HCT116 (cell line): ENCODE data around the gene BNIP1. TPM values are rescaled to one million over a fixed set of nuclear protein-coding genes. Genes with fewer than 3 reads are reported as not detected.
"Not testable (repeated sequence)": the region's sequence is repeated elsewhere in the genome, so short reads cannot be mapped to it uniquely, and the experiment has no call there.

Experiments
- ATAC-seq: fragments of 200-7000 bp; cut with Tn5 transposase; 2 replicates; pipeline ENCODE4 v1.9.1; 2020; ENCODE audit warnings: mild to moderate bottlenecking, moderate library complexity
- BruUV-seq: library from RNA; stranded (reverse); fragments of 400-500 nt; replicated peaks from 2 replicates; lab custom pipeline; 2021; lab: Mats Ljungman, UMichigan
- CTCF ChIA-PET: fragments of 300-600 bp; sonication (Branson Sonifier 250); formaldehyde crosslinking; loops from one replicate; lab custom pipeline; 2021; ENCODE audit warnings: antibody characterized with exemption; lab: Charles Lee
- POLR2A ChIA-PET: fragments of 300-600, 350-600 bp; sonication (Branson Sonifier 250); formaldehyde crosslinking; loops from one replicate; lab custom pipeline; 2021; ENCODE audit warnings: antibody characterized with exemption; lab: Charles Lee
- RAD21 ChIA-PET, 2 experiments: fragments of 300-600 bp; sonication (Branson Sonifier 250); formaldehyde crosslinking; loops; one replicate each; lab custom pipeline; 2023; ENCODE audit warnings: low total read pairs in 2 of 2; ENCODE audit not compliant: uncharacterized antibody in 2 of 2, unreplicated experiment in 2 of 2, low non-redundant PET in 1 of 2; lab: Charles Lee
- DNase-seq: peaks from one replicate; pipeline ENCODE4 v3.0.0-alpha.2; 2010; ENCODE audit warnings: low read depth, low spot score
- H2AFZ ChIP-seq: fragments of 200-600 bp; shearing (Covaris generic), sonication (generic); 2 replicates; pipeline ENCODE4 v1.6.1; 2017; ENCODE audit warnings: low read depth, mixed run types, mixed read lengths, antibody characterized with exemption, low read length; ENCODE audit not compliant: poor library complexity, severe bottlenecking
- H3K27ac ChIP-seq: 2 replicates; pipeline ENCODE4 v1.5.1; 2012; ENCODE audit warnings: low read depth, low read length
- H3K27me3 ChIP-seq: fragments of 200-600 bp; sonication (generic); 2 replicates; pipeline ENCODE4 v1.6.1; 2016; ENCODE audit warnings: mixed run types, low read length, mixed read lengths; ENCODE audit not compliant: insufficient read depth
- H3K36me3 ChIP-seq, 2 experiments: fragments of 200-500 bp in 1 of 2; fragments of 200-600 bp in 1 of 2; sonication (Bioruptor generic) in 1 of 2; sonication (generic) in 1 of 2; 2 replicates each; pipeline versions ENCODE4 v1.5.1 to v1.6.1; 2014 to 2016; ENCODE audit warnings: low read length in 2 of 2, inconsistent platforms in 1 of 2, mixed read lengths in 1 of 2, mixed run types in 1 of 2; ENCODE audit not compliant: insufficient read depth in 2 of 2, control insufficient read depth in 1 of 2
- H3K4me1 ChIP-seq, 2 experiments: fragments of 200-600 bp in 1 of 2; sonication (generic) in 1 of 2; 2 replicates each; pipeline versions ENCODE4 v1.5.1 to v1.6.1; 2012 to 2017; ENCODE audit warnings: low read length in 2 of 2, inconsistent platforms in 1 of 2, mild to moderate bottlenecking in 1 of 2, mixed read lengths in 1 of 2, mixed run types in 1 of 2, moderate library complexity in 1 of 2; ENCODE audit not compliant: insufficient read depth in 2 of 2, control insufficient read depth in 1 of 2
- H3K4me2 ChIP-seq: fragments of 200-600 bp; sonication (generic); 2 replicates; pipeline ENCODE4 v1.6.1; 2017; ENCODE audit warnings: mixed run types, low read length, mixed read lengths
- H3K4me3 ChIP-seq, 2 experiments: fragments of 200-600 bp in 1 of 2; sonication (generic) in 1 of 2; replicated peaks in 1 of 2; 2 replicates each; pipeline ENCODE4 v1.5.1; 2011 to 2016; ENCODE audit warnings: low read length in 2 of 2, control low read depth in 1 of 2, low read depth in 1 of 2, mild to moderate bottlenecking in 1 of 2, mixed read lengths in 1 of 2, mixed run types in 1 of 2
- H3K79me2 ChIP-seq: fragments of 200-600 bp; sonication (generic); 2 replicates; pipeline ENCODE4 v1.6.1; 2017; ENCODE audit warnings: mild to moderate bottlenecking, mixed run types, low read length, moderate library complexity, mixed read lengths; ENCODE audit not compliant: insufficient read depth
- H3K9ac ChIP-seq: fragments of 200-600 bp; sonication (generic); 2 replicates; pipeline ENCODE4 v1.6.1; 2016; ENCODE audit warnings: low read length, mixed read lengths
- H3K9me2 ChIP-seq: fragments of 200-600 bp; sonication (generic), shearing (Covaris generic); 2 replicates; pipeline ENCODE4 v1.6.1; 2017; ENCODE audit warnings: mixed run types, mild to moderate bottlenecking, moderate library complexity; ENCODE audit not compliant: insufficient read depth
- H3K9me3 ChIP-seq, 2 experiments: fragments of 200-500 bp in 1 of 2; fragments of 200-600 bp in 1 of 2; sonication (Bioruptor generic) in 1 of 2; sonication (generic) in 1 of 2; 2 replicates each; pipeline ENCODE4 v1.6.1; 2014 to 2017; ENCODE audit warnings: low read length in 2 of 2, mixed read lengths in 2 of 2, inconsistent platforms in 1 of 2, low read depth in 1 of 2, mild to moderate bottlenecking in 1 of 2, mixed run types in 1 of 2, moderate library complexity in 1 of 2; ENCODE audit not compliant: control insufficient read depth in 1 of 2, insufficient read depth in 1 of 2
- H4K20me1 ChIP-seq: fragments of 200-600 bp; sonication (generic), shearing (Covaris generic); 2 replicates; pipeline ENCODE4 v1.6.1; 2017; ENCODE audit warnings: mixed run types, mild to moderate bottlenecking, moderate library complexity; ENCODE audit not compliant: insufficient read depth
- ATF3 ChIP-seq: IDR thresholded peaks from 2 replicates; pipeline ENCODE4 v1.6.1; 2012
- CEBPB ChIP-seq: IDR thresholded peaks from 2 replicates; pipeline ENCODE4 v1.6.1; 2012; ENCODE audit warnings: low read depth
- EZH2 ChIP-seq: fragments of 200-600 bp; sonication (generic); IDR thresholded peaks from 2 replicates; pipeline ENCODE4 v1.6.1; 2017; ENCODE audit warnings: antibody characterized with exemption, mixed run types
- FOSL1 ChIP-seq: IDR thresholded peaks from 2 replicates; pipeline ENCODE4 v1.6.1; 2012; ENCODE audit warnings: low read depth
- MAX ChIP-seq: IDR thresholded peaks from 2 replicates; pipeline ENCODE4 v1.6.1; 2012
- POLR2AphosphoS5 ChIP-seq: IDR thresholded peaks from 2 replicates; pipeline ENCODE4 v1.6.1; 2011; ENCODE audit warnings: mild to moderate bottlenecking, low read depth, low read length, moderate library complexity
- RAD21 ChIP-seq: IDR thresholded peaks from 2 replicates; pipeline ENCODE4 v1.6.1; 2012; ENCODE audit warnings: low read depth, mild to moderate bottlenecking
- REST ChIP-seq: IDR thresholded peaks from 2 replicates; pipeline ENCODE4 v1.6.1; 2012; ENCODE audit warnings: low read depth
- SP1 ChIP-seq: IDR thresholded peaks from 2 replicates; pipeline ENCODE4 v1.6.1; 2012; ENCODE audit warnings: low read depth
- ZNF274 ChIP-seq: fragments of 200-500 bp; sonication (Bioruptor generic); IDR thresholded peaks from 2 replicates; pipeline ENCODE4 v1.6.1; 2014; ENCODE audit warnings: mild to moderate bottlenecking, low read depth, low read length, inconsistent platforms
- intact Hi-C: fragments of 100-400 bp; cut with micrococcal nuclease; formaldehyde crosslinking; loops from 2 replicates; pipeline ENCODE4 v1.10.0; 2022
- total RNA-seq: library from RNA; stranded (reverse); gene quantifications from one replicate; pipeline ENCODE4 v1.2.1, GENCODE V29; 2021; ENCODE audit not compliant: unreplicated experiment

BNIP1 gene
- total RNA-seq, 1 experiment from 2014 or later = 18.6 TPM

- intact Hi-C loops = no loop called here
- Histone ChIP-seq H3K36me3 (no peaks in the 10 kb centered on the region), H3K79me2 (no peaks in the 10 kb centered on the region), H3K4me2 (no peak overlapping the region), H3K27ac (no peak overlapping the region), H3K27me3 (no peaks in the 10 kb centered on the region), H4K20me1 (no peaks in the 10 kb centered on the region), H2AFZ (no peak overlapping the region), H3K9ac (no peak overlapping the region), H3K9me3 (no peaks in the 10 kb centered on the region), H3K4me1 (no peaks in the 10 kb centered on the region), H3K9me2 (no peaks in the 10 kb centered on the region), H3K4me3 (no peak overlapping the region)
- no peak for ATAC-seq
- BruUV-seq = no TSS peak
- no peak for DNase-seq
- RAD21 ChIA-PET = no interaction called here
- POLR2A ChIA-PET = no interaction called here
- CTCF ChIA-PET = no interaction called here
- TF ChIP-seq ZNF274 (no peak), POLR2AphosphoS5 (no peak), CEBPB (no peak), FOSL1 (no peak), MAX (no peak), EZH2 (no peak), ATF3 (no peak), SP1 (no peak), RAD21 (no peak), REST (no peak)
Measured at GRCh38 chr5:173123416-173123815, 20.9 kb upstream of the BNIP1 start.

GRCh38 chr5:173132166-173132565, 12.2 kb upstream of the BNIP1 start:
- POLR2A ChIA-PET = interaction anchor here (0.6 to 0.7 kb wide), 2 partner anchors 150 to 418 kb away, joined by 3 read pairs; no protein-coding TSS in a partner anchor
- BruUV-seq, RAD21 ChIA-PET, H3K79me2 ChIP-seq, CTCF ChIA-PET, H3K36me3 ChIP-seq, intact Hi-C loops, H4K20me1 ChIP-seq, DNase-seq, H3K4me3 ChIP-seq, ATAC-seq, H3K9me2 ChIP-seq, H3K27me3 ChIP-seq, H3K4me2 ChIP-seq, H2AFZ ChIP-seq, H3K4me1 ChIP-seq, H3K9ac ChIP-seq, H3K9me3 ChIP-seq, H3K27ac ChIP-seq: not testable (repeated sequence)
